Esophagus (tissue), 2 donors: ENCODE data around the gene USP51. TPM values are rescaled to one million over a fixed set of nuclear protein-coding genes. Genes with fewer than 3 reads are reported as not detected.
"Not testable (repeated sequence)": the region's sequence is repeated elsewhere in the genome, so short reads cannot be mapped to it uniquely, and the experiment has no call there.

ENCODE experiments used
- H3K27ac ChIP-seq, 2 donors: one replicate each; pipeline ENCODE4 v1.5.1; 2013; ENCODE audit warnings: low read depth in 2 of 2, mild to moderate bottlenecking in 2 of 2, inconsistent platforms in 1 of 2, low read length in 1 of 2, moderate library complexity in 1 of 2
- H3K27me3 ChIP-seq, 2 donors: one replicate each; pipeline ENCODE4 v1.6.1; 2013; ENCODE audit warnings: low read length in 2 of 2, control low read depth in 1 of 2, mild to moderate bottlenecking in 1 of 2; ENCODE audit not compliant: insufficient read depth in 2 of 2, control insufficient read depth in 1 of 2
- H3K36me3 ChIP-seq, 2 donors: one replicate each; pipeline ENCODE4 v1.6.1; 2013; ENCODE audit warnings: low read length in 1 of 2; ENCODE audit not compliant: control insufficient read depth in 2 of 2, insufficient read depth in 2 of 2
- H3K4me1 ChIP-seq, 2 donors: one replicate each; pipeline ENCODE4 v1.6.1; 2013; ENCODE audit warnings: low read length in 1 of 2; ENCODE audit not compliant: control insufficient read depth in 2 of 2, insufficient read depth in 2 of 2
- H3K4me3 ChIP-seq, 2 donors: one replicate each; pipeline ENCODE4 v1.5.1; 2013; ENCODE audit warnings: low read length in 2 of 2, mild to moderate bottlenecking in 2 of 2, low read depth in 1 of 2, moderate library complexity in 1 of 2
- H3K9me3 ChIP-seq, 2 donors: one replicate each; pipeline ENCODE4 v1.6.1; 2013; ENCODE audit warnings: mild to moderate bottlenecking in 2 of 2, low read depth in 1 of 2, low read length in 1 of 2, moderate library complexity in 1 of 2; ENCODE audit not compliant: control insufficient read depth in 2 of 2, insufficient read depth in 1 of 2
- WGBS, 2 donors: extraction: QIAGEN DNeasy Blood & Tissue Kit; methylation state at CpG; one replicate each; pipeline ENCODE4 v1.1.7; 2013; 5-methylcytosine and 5-hydroxymethylcytosine counted together
- polyA plus RNA-seq, 2 donors: library from polyadenylated mRNA; stranded (reverse); fragments of 200-250 nt; gene quantifications; one replicate each; pipeline ENCODE4 v1.2.3, GENCODE V29; 2013
- donor health status: healthy with polysubstance abuse.
- donor health status: Bipolar disorder and iron deficiency.

The USP51 gene
- polyA plus RNA-seq, result under 1 TPM; 0.24 TPM

GRCh38 chrX:55489314-55490009 lies at the start of gene USP51:
TSS of gene USP51 (minus strand) at chrX:55489848. CDS start at chrX:55488939, 909 bp downstream.
- H3K27ac ChIP-seq, result peak within 1 kb of the TSS; percentile 86 to 93

GRCh38 chrX:55524487-55524886 lies 34.8 kb upstream of the USP51 start:
- Histone ChIP-seq H3K27ac (no peak overlapping the region), H3K27me3 (no peaks in the 10 kb centered on the region), H3K36me3 (no peaks in the 10 kb centered on the region), H3K9me3 (no peaks in the 10 kb centered on the region), H3K4me1 (no peaks in the 10 kb centered on the region), H3K4me3 (no peak overlapping the region)
- whole genome bisulfite sequencing, 2 donors, result 50 to 63% methylated on average over 3 of the region's 3 CpGs

More at GRCh38 chrX:55489314-55490009, at the start of gene USP51:
- H3K4me1 ChIP-seq, result no peaks in the 10 kb centered on the region
- peak within 1 kb of the TSS; percentile 53 to 65 for H3K4me3 ChIP-seq
- no peaks in the 10 kb centered on the region for H3K27me3 ChIP-seq
- H3K36me3 ChIP-seq, result no peaks in the 10 kb centered on the region
- H3K9me3 ChIP-seq, result no peaks in the 10 kb centered on the region
- WGBS, 2 donors, result 1 to 28% methylated on average over 34 of the region's 34 CpGs

GRCh38 chrX:55523356-55523755 lies 33.7 kb upstream of the USP51 start:
- H3K27me3 ChIP-seq, result no peaks in the 10 kb centered on the region
- H3K9me3 ChIP-seq, result no peaks in the 10 kb centered on the region
- WGBS, 2 donors, result 60 to 69% methylated on average over 1 of the region's 1 CpG
- H3K36me3 ChIP-seq, result no peaks in the 10 kb centered on the region
- H3K27ac ChIP-seq, result no peak overlapping the region
- no peak overlapping the region for H3K4me3 ChIP-seq
- H3K4me1 ChIP-seq, result no peaks in the 10 kb centered on the region

- Histone ChIP-seq H3K27ac (no peak overlapping the region), H3K36me3 (no peaks in the 10 kb centered on the region), H3K27me3 (no peaks in the 10 kb centered on the region), H3K4me1 (no peaks in the 10 kb centered on the region), H3K9me3 (no peaks in the 10 kb centered on the region), H3K4me3 (no peak overlapping the region)
- 58 to 64% methylated on average over 16 to 17 of the region's 17 CpGs for WGBS, 2 donors
Measured at GRCh38 chrX:55522596-55523276, 33.1 kb upstream of the USP51 start.

- WGBS, 2 donors, result 89 to 92% methylated on average over 3 of the region's 3 CpGs
- Histone ChIP-seq H3K4me1 (no peaks in the 10 kb centered on the region), H3K36me3 (no peaks in the 10 kb centered on the region), H3K27ac (no peak overlapping the region), H3K27me3 (no peaks in the 10 kb centered on the region), H3K4me3 (no peak overlapping the region), H3K9me3 (no peaks in the 10 kb centered on the region)
Measured at GRCh38 chrX:55521687-55522086, 32.0 kb upstream of the USP51 start.

GRCh38 chrX:55516794-55517481 lies 27.3 kb upstream of the USP51 start:
- H3K36me3 ChIP-seq, H3K4me3 ChIP-seq, H3K4me1 ChIP-seq, H3K27ac ChIP-seq, H3K9me3 ChIP-seq, H3K27me3 ChIP-seq: not testable (repeated sequence)
- no CpG with 5 or more reads among the region's 10 CpGs for WGBS, 2 donors

- not testable (repeated sequence) for H3K27ac ChIP-seq, H3K9me3 ChIP-seq, H3K27me3 ChIP-seq, H3K4me3 ChIP-seq, H3K4me1 ChIP-seq, H3K36me3 ChIP-seq
- no CpG with 5 or more reads among the region's 6 CpGs for WGBS, 2 donors
Measured at GRCh38 chrX:55513045-55513737, 23.5 kb upstream of the USP51 start.

GRCh38 chrX:55508410-55509152 lies 18.9 kb upstream of the USP51 start:
- H3K9me3 ChIP-seq, H3K4me1 ChIP-seq, H3K36me3 ChIP-seq, H3K4me3 ChIP-seq, H3K27me3 ChIP-seq, H3K27ac ChIP-seq: not testable (repeated sequence)
- WGBS, 2 donors, result no CpG with 5 or more reads among the region's 10 CpGs

- H3K4me1 ChIP-seq, H3K27me3 ChIP-seq, H3K36me3 ChIP-seq, H3K27ac ChIP-seq, H3K9me3 ChIP-seq, H3K4me3 ChIP-seq: not testable (repeated sequence)
- no CpG with 5 or more reads among the region's 5 CpGs for WGBS, 2 donors
Measured at GRCh38 chrX:55507699-55508098, 18.1 kb upstream of the USP51 start.
